GM12878 (cell line): ENCODE data around the gene CPA4. TPM values are rescaled to one million over a fixed set of nuclear protein-coding genes. Genes with fewer than 3 reads are reported as not detected.

Experiments
- ATAC-seq: fragments of 200-7000 bp; cut with Tn5 transposase; 3 replicates; pipeline ENCODE4 v1.9.1; 2020; ENCODE audit warnings: mild to moderate bottlenecking, moderate library complexity
- BruUV-seq: library from RNA; stranded (reverse); fragments of 400-500 nt; replicated peaks from 2 replicates; lab custom pipeline; 2021; lab: Mats Ljungman, UMichigan
- CTCF ChIA-PET: fragments of 300-600 bp; sonication (Branson Sonifier 250); formaldehyde crosslinking; extraction: SDS; loops from one replicate; lab custom pipeline; 2021; ENCODE audit warnings: inconsistent platforms; lab: Yijun Ruan, JAX
- POLR2A ChIA-PET: fragments of 350-600 bp; formaldehyde crosslinking; extraction: SDS; loops from one replicate; lab custom pipeline; 2021; ENCODE audit warnings: inconsistent platforms; lab: Charles Lee
- RAD21 ChIA-PET: fragments of 300-600 bp; sonication (Branson Sonifier 250); formaldehyde crosslinking; loops from one replicate; lab custom pipeline; 2023; ENCODE audit warnings: antibody characterized with exemption; ENCODE audit not compliant: unreplicated experiment; lab: Charles Lee
- SMC1A ChIA-PET: fragments of 300-600 bp; sonication (Branson Sonifier 250); formaldehyde crosslinking; loops from one replicate; lab custom pipeline; 2023; ENCODE audit not compliant: unreplicated experiment, uncharacterized antibody; lab: Charles Lee
- DNase-seq: peaks from one replicate; pipeline ENCODE4 v3.0.0-alpha.2; 2011; ENCODE audit warnings: low read depth, low spot score
- FAIRE-seq: peaks from 3 replicates; lab custom pipeline; 2011; peaks lifted over from hg19 to GRCh38; lab: Jason Lieb, UNC
- H2AFZ ChIP-seq: 2 replicates; pipeline ENCODE4 v1.6.0; 2011; ENCODE audit warnings: low read depth, low read length, control low read depth; ENCODE audit not compliant: control insufficient read depth
- H3K27ac ChIP-seq: 2 replicates; pipeline ENCODE4 v1.5.1; 2011; ENCODE audit warnings: control low read depth; ENCODE audit not compliant: control insufficient read depth, insufficient read depth
- H3K27me3 ChIP-seq, 2 experiments: replicated peaks in 1 of 2; 2 replicates each; pipeline versions ENCODE4 v1.6.0 to v1.6.1; 2011; ENCODE audit warnings: low read length in 1 of 2; ENCODE audit not compliant: control insufficient read depth in 2 of 2, insufficient read depth in 2 of 2
- H3K36me3 ChIP-seq, 2 experiments: 2 replicates each; pipeline ENCODE4 v1.5.1; 2011; ENCODE audit warnings: low read length in 1 of 2; ENCODE audit not compliant: control insufficient read depth in 2 of 2, insufficient read depth in 2 of 2
- H3K4me1 ChIP-seq: 2 replicates; pipeline ENCODE4 v1.6.1; 2011; ENCODE audit warnings: mild to moderate bottlenecking, low read length, moderate library complexity, mixed read lengths; ENCODE audit not compliant: control insufficient read depth, insufficient read depth
- H3K4me2 ChIP-seq: 2 replicates; pipeline ENCODE4 v1.6.0; 2011; ENCODE audit warnings: control low read depth; ENCODE audit not compliant: control insufficient read depth, insufficient read depth
- H3K4me3 ChIP-seq: fragments of 200-600 bp; sonication (generic); 2 replicates; pipeline ENCODE4 v1.5.1; 2016
- H3K79me2 ChIP-seq: 2 replicates; pipeline ENCODE4 v1.6.0; 2011; ENCODE audit warnings: low read length; ENCODE audit not compliant: control insufficient read depth, insufficient read depth
- H3K9ac ChIP-seq: 2 replicates; pipeline ENCODE4 v1.8.0; 2011; ENCODE audit warnings: low read length, control low read depth, mixed read lengths; ENCODE audit not compliant: control insufficient read depth, insufficient read depth
- H3K9me3 ChIP-seq: replicated peaks from 3 replicates; pipeline ENCODE4 v1.5.1; 2011; ENCODE audit warnings: mild to moderate bottlenecking, low read length; ENCODE audit not compliant: control insufficient read depth, insufficient read depth
- H4K20me1 ChIP-seq: 2 replicates; pipeline ENCODE4 v1.6.0; 2011; ENCODE audit not compliant: control insufficient read depth, insufficient read depth
- CBFB ChIP-seq: IDR thresholded peaks from 2 replicates; pipeline ENCODE4 v1.6.1; 2016; ENCODE audit warnings: antibody characterized with exemption, low read depth
- CEBPB ChIP-seq, 2 experiments: fragments of 150-350 bp in 1 of 2; IDR thresholded peaks; 2 replicates each; pipeline ENCODE4 v1.6.1; 2012 to 2014; ENCODE audit warnings: low read depth in 2 of 2, low read length in 2 of 2, borderline replicate concordance in 1 of 2, inconsistent platforms in 1 of 2
- CREB1 ChIP-seq: IDR thresholded peaks from 2 replicates; pipeline ENCODE4 v1.6.1; 2012; ENCODE audit warnings: low read depth, mild to moderate bottlenecking, inconsistent platforms
- DPF2 ChIP-seq: fragments of 450-650 bp; IDR thresholded peaks from 2 replicates; pipeline ENCODE4 v1.6.1; 2017; ENCODE audit warnings: mild to moderate bottlenecking
- ESRRA ChIP-seq: IDR thresholded peaks from 2 replicates; pipeline ENCODE4 v1.6.1; 2012; ENCODE audit warnings: mild to moderate bottlenecking, low read length, improper control_type of control experiment
- EZH2 ChIP-seq: IDR thresholded peaks from 2 replicates; pipeline ENCODE4 v1.6.1; 2012; ENCODE audit warnings: low read depth, mild to moderate bottlenecking, control low read depth, inconsistent platforms, low read length, borderline replicate concordance; ENCODE audit not compliant: control insufficient read depth
- JUND ChIP-seq: IDR thresholded peaks from 2 replicates; pipeline ENCODE4 v1.6.1; 2012; ENCODE audit warnings: low read depth, mild to moderate bottlenecking, low read length, improper control_type of control experiment, moderate library complexity
- MTA3 ChIP-seq: IDR thresholded peaks from 2 replicates; pipeline ENCODE4 v1.6.1; 2012; ENCODE audit warnings: low read length, inconsistent platforms, borderline replicate concordance
- NR2C1 ChIP-seq: fragments of 450-650 bp; IDR thresholded peaks from 2 replicates; pipeline ENCODE4 v1.6.1; 2017; ENCODE audit warnings: antibody characterized with exemption, mild to moderate bottlenecking, moderate library complexity
- RAD21 ChIP-seq: IDR thresholded peaks from 2 replicates; pipeline ENCODE4 v1.6.1; 2011; ENCODE audit warnings: mild to moderate bottlenecking, low read depth, low read length, moderate library complexity; ENCODE audit not compliant: insufficient read depth
- RBBP5 ChIP-seq: fragments of 200-600 bp; sonication (generic); conservative IDR thresholded peaks from 2 replicates; pipeline ENCODE4 v1.6.1; 2016
- RUNX3 ChIP-seq: IDR thresholded peaks from 2 replicates; pipeline ENCODE4 v1.6.1; 2012; ENCODE audit warnings: low read length, inconsistent platforms
- SIX5 ChIP-seq: IDR thresholded peaks from 2 replicates; pipeline ENCODE4 v1.6.1; 2011; ENCODE audit warnings: mild to moderate bottlenecking, low read depth, low read length, moderate library complexity; ENCODE audit not compliant: severe bottlenecking
- SREBF1 ChIP-seq: IDR thresholded peaks from 2 replicates; pipeline ENCODE4 v1.6.1; 2012; ENCODE audit warnings: mild to moderate bottlenecking, low read length
- STAT3 ChIP-seq: IDR thresholded peaks from 2 replicates; pipeline ENCODE4 v1.6.1; 2011; ENCODE audit warnings: low read depth, low read length, improper control_type of control experiment
- TCF12 ChIP-seq: IDR thresholded peaks from 2 replicates; pipeline ENCODE4 v1.6.1; 2011; ENCODE audit warnings: low read depth, mild to moderate bottlenecking, low read length
- ZZZ3 ChIP-seq: IDR thresholded peaks from 2 replicates; pipeline ENCODE4 v1.6.1; 2011; ENCODE audit warnings: low read depth; ENCODE audit not compliant: control insufficient read depth, insufficient read length
- WGBS: methylation state at CpG from one replicate; pipeline ENCODE4 v1.1.6; 2016; ENCODE audit warnings: low lambda C conversion rate; ENCODE audit not compliant: insufficient replicate concordance, insufficient coverage; ENCODE audit errors: missing lambda C conversion rate; 5-methylcytosine and 5-hydroxymethylcytosine counted together
- in situ Hi-C: fragments of 300-500 bp; cut with MboI; formaldehyde crosslinking; loops from 9 replicates; pipeline ENCODE4 v1.14.3; 2018; ENCODE audit warnings: mixed read lengths
- intact Hi-C: fragments of 100-400 bp; cut with micrococcal nuclease; formaldehyde crosslinking; loops from one replicate; pipeline ENCODE4 v1.14.2; 2022; ENCODE audit not compliant: unreplicated experiment
- polyA plus RNA-seq, 11 experiments: library from polyadenylated mRNA; depleted of rRNA in 4 of 11; unstranded in 6 of 11; stranded (reverse) in 5 of 11; fragments of >200 nt; fragmentation: Nextera tagmentation in 4 of 11; fragmentation: Illumina TruSeq in 1 of 11; extraction: Ambion mirVana in 4 of 11; extraction: Trizol in 1 of 11; gene quantifications; 1 replicate in 1 of 11; 2 replicates in 10 of 11; pipeline versions ENCODE4 v1.2.1 to v1.2.3, GENCODE V29; 2011 to 2016; ENCODE audit warnings: inconsistent platforms in 2 of 11, missing spikeins in 2 of 11, low read depth in 1 of 11
- total RNA-seq, 4 experiments: library from RNA; depleted of rRNA in 3 of 4; stranded (reverse); fragments of >200 nt in 3 of 4; fragmentation: Illumina TruSeq in 1 of 4; extraction: Trizol in 1 of 4; gene quantifications; 2 replicates each; pipeline versions ENCODE4 v1.2.1 to v1.2.3, GENCODE V29; 2013 to 2021
- TF ChIP-seq, protein P1 (sequence below): fragments of 150-350 bp; IDR thresholded peaks from 2 replicates; pipeline ENCODE4 v1.6.1; 2016; ENCODE audit warnings: low read depth, low read length

The CPA4 gene
- total and polyA plus RNA-seq, 10 of the 15 experiments (the other 5 are each of a cell fraction or from before 2014, with no cell fraction given) = 0.05 to 0.35 (median 0.18) TPM; not detected in 1

- TF ChIP-seq STAT3 (no peak), CEBPB (IDR thresholded peaks at IDR 0.05; ENCODE audit: borderline replicate concordance in 1 of 2, low read depth in 2 of 2, low read length in 2 of 2) (no peak)
These were observed 65.5 kb downstream of the CPA4 start (continued) for GRCh38 chr7:130358471-130358870.

DNA sequence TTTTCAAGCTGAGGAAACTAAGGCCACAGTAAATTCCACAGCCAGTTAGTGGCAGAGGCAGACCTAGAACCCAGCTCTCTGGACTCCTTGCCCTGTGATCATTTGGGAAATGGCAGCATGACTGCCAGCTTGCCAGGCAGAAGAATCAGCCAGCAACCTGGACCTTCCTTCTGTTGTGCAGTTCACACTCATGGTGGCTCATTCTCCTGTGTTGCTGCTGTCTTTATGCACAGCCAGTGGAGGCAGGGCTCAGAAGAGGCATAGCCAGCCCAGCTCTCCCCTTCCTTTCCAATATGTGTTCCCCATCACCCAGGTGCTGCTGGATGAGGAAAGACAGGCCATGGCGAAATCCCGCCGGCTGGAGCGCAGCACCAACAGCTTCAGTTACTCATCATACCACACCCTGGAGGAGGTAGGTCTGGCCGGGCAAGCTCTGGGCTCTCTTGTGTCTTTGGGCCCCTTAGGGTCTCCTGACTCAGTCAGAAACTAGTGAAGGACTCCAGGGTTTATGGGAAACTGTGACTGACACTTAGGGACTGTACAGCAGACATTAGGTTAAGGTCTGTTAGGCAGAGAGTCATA, 66.4 kb downstream of the CPA4 start:
- Histone ChIP-seq H3K4me3 (no peak overlapping the region), H3K36me3 (no peaks in the 10 kb centered on the region), H3K27ac (no peak overlapping the region), H3K27me3 (no peaks in the 10 kb centered on the region), H3K9me3 (peaks cover 2% of the 10 kb centered on the region; the same call in 1 of the 3 replicates), H2AFZ (no peak overlapping the region), H3K4me2 (no peak overlapping the region), H3K79me2 (no peaks in the 10 kb centered on the region), H4K20me1 (no peaks in the 10 kb centered on the region)
- in situ Hi-C loops = no loop called here
- BruUV-seq = no TSS peak
- no peak for DNase-seq
- ChIA-PET RAD21 (no interaction called here), CTCF (no interaction called here), POLR2A (no interaction called here)
- intact Hi-C loops = no loop called here
- TF ChIP-seq, protein P1, sequence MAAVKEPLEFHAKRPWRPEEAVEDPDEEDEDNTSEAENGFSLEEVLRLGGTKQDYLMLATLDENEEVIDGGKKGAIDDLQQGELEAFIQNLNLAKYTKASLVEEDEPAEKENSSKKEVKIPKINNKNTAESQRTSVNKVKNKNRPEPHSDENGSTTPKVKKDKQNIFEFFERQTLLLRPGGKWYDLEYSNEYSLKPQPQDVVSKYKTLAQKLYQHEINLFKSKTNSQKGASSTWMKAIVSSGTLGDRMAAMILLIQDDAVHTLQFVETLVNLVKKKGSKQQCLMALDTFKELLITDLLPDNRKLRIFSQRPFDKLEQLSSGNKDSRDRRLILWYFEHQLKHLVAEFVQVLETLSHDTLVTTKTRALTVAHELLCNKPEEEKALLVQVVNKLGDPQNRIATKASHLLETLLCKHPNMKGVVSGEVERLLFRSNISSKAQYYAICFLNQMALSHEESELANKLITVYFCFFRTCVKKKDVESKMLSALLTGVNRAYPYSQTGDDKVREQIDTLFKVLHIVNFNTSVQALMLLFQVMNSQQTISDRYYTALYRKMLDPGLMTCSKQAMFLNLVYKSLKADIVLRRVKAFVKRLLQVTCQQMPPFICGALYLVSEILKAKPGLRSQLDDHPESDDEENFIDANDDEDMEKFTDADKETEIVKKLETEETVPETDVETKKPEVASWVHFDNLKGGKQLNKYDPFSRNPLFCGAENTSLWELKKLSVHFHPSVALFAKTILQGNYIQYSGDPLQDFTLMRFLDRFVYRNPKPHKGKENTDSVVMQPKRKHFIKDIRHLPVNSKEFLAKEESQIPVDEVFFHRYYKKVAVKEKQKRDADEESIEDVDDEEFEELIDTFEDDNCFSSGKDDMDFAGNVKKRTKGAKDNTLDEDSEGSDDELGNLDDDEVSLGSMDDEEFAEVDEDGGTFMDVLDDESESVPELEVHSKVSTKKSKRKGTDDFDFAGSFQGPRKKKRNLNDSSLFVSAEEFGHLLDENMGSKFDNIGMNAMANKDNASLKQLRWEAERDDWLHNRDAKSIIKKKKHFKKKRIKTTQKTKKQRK = no peak
- no peak for TF ChIP-seq EZH2
- TF ChIP-seq CBFB = no peak
- no peak for TF ChIP-seq MTA3
- no peak for TF ChIP-seq JUND
- TF ChIP-seq CREB1 = no peak
- no peak for TF ChIP-seq SIX5
- TF ChIP-seq DPF2 = no peak
- no peak for TF ChIP-seq RUNX3
- no peak for TF ChIP-seq SREBF1
- no peak for TF ChIP-seq TCF12
- TF ChIP-seq NR2C1 = no peak
- TF ChIP-seq ESRRA = no peak
- no peak for TF ChIP-seq ZZZ3
- TF ChIP-seq RBBP5 = no peak
- no peak for TF ChIP-seq RAD21
- TF ChIP-seq, all 136 proteins: peak for 0
- Histone ChIP-seq H3K4me1 (no peaks in the 10 kb centered on the region), H3K9ac (no peak overlapping the region)
- SMC1A ChIA-PET = no interaction called here
- FAIRE-seq (no peak), ATAC-seq (no peak)
- 2% methylated on average over 5 of the region's 5 CpGs for WGBS
